Measurements from ENCODE around the gene HDAC4. TPM values are rescaled to one million over a fixed set of nuclear protein-coding genes. Genes with fewer than 3 reads are reported as not detected.

The HDAC4 gene
- total and polyA plus RNA-seq, 2 of the 4 experiments (the other 2 are of a cell fraction): 4.1 to 7.2 TPM

DNA sequence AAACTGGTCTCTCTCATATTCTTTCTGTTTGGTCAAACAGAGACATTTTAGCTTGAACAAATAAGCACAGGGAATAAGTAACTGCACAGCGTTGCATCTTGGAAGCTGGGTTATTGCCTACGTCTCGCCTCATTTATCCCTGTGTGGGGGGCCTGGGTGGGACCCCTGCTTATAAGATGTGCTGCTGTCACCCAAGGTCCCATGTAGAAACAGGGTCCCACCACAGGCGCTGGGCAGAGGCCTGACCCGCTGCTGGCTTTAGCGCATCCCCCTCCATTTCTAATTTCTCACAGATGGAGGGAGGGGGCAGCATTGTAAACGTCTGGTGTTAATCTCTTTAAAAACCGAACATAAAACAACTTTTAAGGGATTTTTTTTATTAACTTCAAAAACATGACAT is 207.8 kb downstream of the HDAC4 start:
- H2AK5ac ChIP-seq (ENCODE audit: low read depth, low read length): no peak overlapping the region
- H2BK20ac ChIP-seq (ENCODE audit: low read depth, low read length): no peak overlapping the region
- no peak overlapping the region for H3K23ac ChIP-seq (ENCODE audit: low read depth, low read length)
- no peak overlapping the region for H3K4ac ChIP-seq (ENCODE audit: low read depth, low read length)
- H2AK9ac ChIP-seq (replicated peaks; ENCODE audit: low read depth, low read length, poor library complexity): no peak overlapping the region
- H2BK120ac ChIP-seq (ENCODE audit: low read depth, low read length): no peak overlapping the region
- no peak overlapping the region for H3K18ac ChIP-seq (ENCODE audit: low read depth, low read length)
- H3K4me1 ChIP-seq (ENCODE audit: control insufficient read depth, insufficient read depth, low read length): no peaks in the 10 kb centered on the region
- BruUV-seq (replicated peaks): no TSS peak
- H3K56ac ChIP-seq (ENCODE audit: extremely low read depth, insufficient read depth, low read length): no peak overlapping the region
- H2AFZ ChIP-seq (replicated peaks; ENCODE audit: low read length, poor library complexity): no peak overlapping the region
- H3K4me3 ChIP-seq (ENCODE audit: insufficient read depth, low read depth, low read length): no peak overlapping the region
- H4K5ac ChIP-seq (ENCODE audit: low read depth, low read length): no peak overlapping the region
- peaks cover 0 to under 1% of the 10 kb centered on the region in 2 experiments; a peak in 3 of 4 replicates for H3K79me1 ChIP-seq (ENCODE audit: low read depth in 1 of 2, low read length in 2 of 2)
- H3K27ac ChIP-seq (ENCODE audit: insufficient read depth, low read length): no peak overlapping the region
- CTCF ChIA-PET: no interaction called here
- H3K27me3 ChIP-seq (ENCODE audit: control insufficient read depth, insufficient read depth, low read length): no peaks in the 10 kb centered on the region
- H3K9me1 ChIP-seq (ENCODE audit: insufficient read depth, low read length): peaks cover 8% of the 10 kb centered on the region; the same call in 1 of the 2 replicates
- intact Hi-C loops (cut with micrococcal nuclease): no loop called here
- no peak overlapping the region for H2BK5ac ChIP-seq (ENCODE audit: low read depth, low read length, poor library complexity, severe bottlenecking)
- WGBS, 2 experiments (ENCODE audit: extremely low coverage in 2 of 2, insufficient read length in 1 of 2): 94% methylated on average over 2 of the region's 8 CpGs; no CpG with 5 or more reads in 1 of the 2 experiments
- POLR2A ChIA-PET (ENCODE audit: unreplicated experiment): no interaction called here
- H4K20me1 ChIP-seq (ENCODE audit: insufficient read depth, low read length): peaks cover 5% of the 10 kb centered on the region
- no peak overlapping the region for H4K8ac ChIP-seq (ENCODE audit: low read depth in 2 of 2, low read length in 2 of 2)
- peaks cover 28% of the 10 kb centered on the region for H3K36me3 ChIP-seq (ENCODE audit: control insufficient read depth, insufficient read depth, low read length)
- no peak overlapping the region for H3K4me2 ChIP-seq (ENCODE audit: low read depth, low read length)
- dilution Hi-C loops (cut with HindIII; ENCODE audit: low sequenced_read_pairs, unreplicated experiment): no loop called here
- in situ Hi-C loops (cut with MboI; ENCODE audit: low sequenced_read_pairs): no loop called here
- H2BK15ac ChIP-seq (ENCODE audit: low read depth, low read length): no peak overlapping the region
- TF ChIP-seq CHD1 (IDR thresholded peaks at IDR 0.05; ENCODE audit: low read depth, low read length) (no peak), RAD21 (IDR thresholded peaks at IDR 0.05; ENCODE audit: low read length) (no peak), RCOR1 (IDR thresholded peaks at IDR 0.05; ENCODE audit: insufficient replicate concordance, low read length) (no peak), FOS (IDR thresholded peaks at IDR 0.05; ENCODE audit: low read depth, low read length) (no peak), ELK1 (IDR thresholded peaks at IDR 0.05; ENCODE audit: borderline replicate concordance, low read depth, low read length) (no peak), BHLHE40 (IDR thresholded peaks at IDR 0.05; ENCODE audit: low read depth, low read length) (no peak), CEBPB (IDR thresholded peaks at IDR 0.05; ENCODE audit: low read depth, low read length) (no peak), SMC3 (IDR thresholded peaks at IDR 0.05; ENCODE audit: low read depth, low read length) (no peak), RFX5 (IDR thresholded peaks at IDR 0.05; ENCODE audit: low read depth, low read length) (no peak)
- ATAC-seq (ENCODE audit: low read depth): no peak
- H3K9me3 ChIP-seq (ENCODE audit: control insufficient read depth, insufficient read depth, low read length): peaks cover 9% of the 10 kb centered on the region
- H3K14ac ChIP-seq (replicated peaks; ENCODE audit: low read depth, low read length): no peak overlapping the region
- no peak for DNase-seq
- no peak overlapping the region for H3K9ac ChIP-seq (ENCODE audit: low read depth, low read length)
- H4K91ac ChIP-seq (ENCODE audit: insufficient read depth, low read depth, low read length): no peak overlapping the region

Measured in IMR-90 (cell line).